Activated CD4-positive, alpha-beta T cell treated with anti-CD3 and anti-CD28 coated beads, Interleukin-2, amount 50 U/mL, for 1 hour (primary cell): ENCODE data around the gene PPIP5K1.
"Not testable (repeated sequence)": the region's sequence is repeated elsewhere in the genome, so short reads cannot be mapped to it uniquely, and the experiment has no call there.

Source experiments
- DNase-seq: peaks from one replicate; pipeline ENCODE4 v3.0.0-alpha.2; 2020

The PPIP5K1 gene

GRCh38 chr15:43589778-43590466 is at the start of gene PPIP5K1:
TSS of gene PPIP5K1 (minus strand) at chr15:43590208. CDS start at chr15:43584504, 5,704 bp downstream.
- not testable (repeated sequence) for DNase-seq

GRCh38 chr15:43638464-43639204 is 48.6 kb upstream of the PPIP5K1 start:
- DNase-seq: not testable (repeated sequence)

- DNase-seq: not testable (repeated sequence)
These were observed 36.9 kb upstream of the PPIP5K1 start for GRCh38 chr15:43626937-43627336.

GRCh38 chr15:43625106-43625505 is 35.1 kb upstream of the PPIP5K1 start:
- DNase-seq: no peak

- not testable (repeated sequence) for DNase-seq
These were observed 32.2 kb upstream of the PPIP5K1 start for GRCh38 chr15:43622068-43622799.

DNA sequence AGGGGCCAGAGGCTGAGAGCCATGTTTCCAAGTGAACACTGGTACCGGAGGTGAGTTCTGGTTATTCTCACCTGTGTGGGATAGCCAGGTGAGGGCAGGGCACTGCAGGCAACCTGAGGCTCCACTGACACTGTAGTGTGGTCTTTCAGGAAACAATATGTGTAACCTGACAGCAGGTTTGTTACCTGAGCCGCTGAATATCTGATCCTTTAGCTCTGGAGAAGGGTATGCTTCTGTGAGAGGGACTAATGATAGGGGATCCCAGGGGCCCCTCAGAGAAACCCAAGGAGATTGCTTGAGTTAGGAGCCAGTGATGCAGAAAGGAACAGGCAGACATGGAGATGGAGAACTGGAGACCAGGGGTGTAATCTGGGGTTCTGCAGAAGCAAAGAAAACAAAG is 28.7 kb upstream of the PPIP5K1 start, which contains the start of gene STRC:
Gene STRC, minus strand, starts transcription at position 101 of the 400 bp plus-strand sequence. Its CDS starts 78 bp downstream, at position 23.
- DNase-seq: not testable (repeated sequence)

GRCh38 chr15:43617750-43618149 is 27.7 kb upstream of the PPIP5K1 start:
- DNase-seq: not testable (repeated sequence)

- DNase-seq: not testable (repeated sequence)
These were observed 12.2 kb upstream of the PPIP5K1 start for GRCh38 chr15:43602233-43602632.

GRCh38 chr15:43600200-43600599 is 10.2 kb upstream of the PPIP5K1 start:
- DNase-seq: not testable (repeated sequence)

GRCh38 chr15:43599131-43599530 is 9.1 kb upstream of the PPIP5K1 start:
- DNase-seq: not testable (repeated sequence)

DNA sequence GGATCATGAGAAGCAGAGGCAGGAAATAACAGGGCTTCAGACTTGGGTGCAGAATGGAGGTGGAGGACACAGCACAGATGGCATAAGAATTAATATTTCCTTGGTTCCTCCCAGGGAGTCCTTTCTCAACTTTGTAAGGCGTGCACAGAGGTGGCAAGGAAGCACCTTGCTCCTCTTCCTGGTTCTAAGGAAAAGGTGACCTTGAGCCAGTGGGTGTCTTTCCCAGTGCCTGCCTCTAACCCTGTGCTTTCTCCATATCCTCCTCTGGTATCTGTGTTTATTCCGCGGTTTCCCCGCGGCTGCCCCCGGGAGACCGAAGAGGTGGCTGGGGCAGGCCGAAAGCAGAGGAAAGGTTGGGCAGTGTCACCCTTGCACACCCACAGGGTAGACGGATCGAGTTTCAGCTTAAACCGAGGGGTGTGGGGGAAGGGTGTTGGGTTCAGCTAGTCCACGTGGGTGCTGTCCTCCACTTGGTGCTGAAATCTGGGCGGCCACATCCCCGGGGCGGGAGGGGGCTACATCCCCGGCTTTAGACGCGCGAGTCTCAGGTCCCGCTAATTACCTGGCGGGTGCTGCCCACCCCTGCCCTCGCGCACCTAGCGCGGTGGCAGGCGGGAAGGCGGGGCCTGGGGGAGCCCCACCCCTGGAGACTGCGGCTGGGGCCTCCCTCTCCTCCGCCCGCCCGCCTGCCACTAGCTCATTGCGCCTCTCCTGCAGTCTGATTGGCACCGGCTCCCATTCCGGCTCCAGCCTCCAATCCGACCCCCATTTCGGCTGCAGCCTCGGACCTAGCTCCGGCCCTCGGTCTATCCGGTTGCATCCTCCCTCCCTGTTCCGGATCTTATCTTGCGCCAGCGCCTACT is 3.6 kb upstream of the PPIP5K1 start, which contains the start of gene CKMT1B:
Gene CKMT1B, plus strand, starts transcription at position 700 of the 863 bp plus-strand sequence. CDS start 192 bp downstream, outside the sequence.
- DNase-seq: not testable (repeated sequence)

DNA sequence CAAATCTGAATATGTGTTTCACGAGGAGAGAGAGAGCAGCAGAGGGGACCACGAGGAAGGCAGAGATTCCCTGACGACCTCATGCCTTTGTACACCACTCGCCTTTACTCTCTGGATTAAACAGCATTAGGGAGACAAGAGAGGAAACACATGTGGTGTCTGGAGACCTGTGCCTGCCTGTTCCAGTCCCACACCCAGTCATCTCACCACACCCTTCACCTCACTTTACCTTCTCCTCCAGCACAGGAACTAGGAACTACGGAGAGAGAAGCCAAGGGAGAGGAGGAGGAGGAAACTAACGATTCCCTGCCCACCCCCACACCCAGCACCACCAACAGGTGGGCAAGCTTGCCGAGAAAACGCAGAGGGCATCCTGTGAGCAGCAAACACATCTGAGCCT is 2.8 kb upstream of the PPIP5K1 start:
- not testable (repeated sequence) for DNase-seq

DNA sequence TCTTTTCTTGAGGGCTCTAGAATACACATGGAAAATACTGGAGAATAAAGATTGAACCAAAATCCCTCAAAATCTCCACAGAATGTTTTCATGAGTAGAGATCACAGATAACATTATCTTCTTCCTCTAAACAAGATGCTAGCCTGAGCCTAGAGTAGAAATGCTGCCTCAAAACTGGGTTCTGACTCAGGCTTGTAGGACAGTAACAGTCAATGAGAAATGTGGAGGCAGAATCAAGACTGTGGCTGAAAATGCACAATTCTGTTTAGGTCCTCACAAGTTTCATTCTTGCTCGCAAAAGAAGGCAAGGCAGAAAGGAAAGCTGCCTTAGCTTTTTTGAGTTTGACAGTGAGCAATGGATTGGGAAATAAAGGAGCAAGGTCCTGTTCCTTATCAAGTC is 15.4 kb downstream of the PPIP5K1 start:
- DNase-seq: not testable (repeated sequence)

- not testable (repeated sequence) for DNase-seq
These were observed 23.4 kb downstream of the PPIP5K1 start for GRCh38 chr15:43566615-43567014.

DNA sequence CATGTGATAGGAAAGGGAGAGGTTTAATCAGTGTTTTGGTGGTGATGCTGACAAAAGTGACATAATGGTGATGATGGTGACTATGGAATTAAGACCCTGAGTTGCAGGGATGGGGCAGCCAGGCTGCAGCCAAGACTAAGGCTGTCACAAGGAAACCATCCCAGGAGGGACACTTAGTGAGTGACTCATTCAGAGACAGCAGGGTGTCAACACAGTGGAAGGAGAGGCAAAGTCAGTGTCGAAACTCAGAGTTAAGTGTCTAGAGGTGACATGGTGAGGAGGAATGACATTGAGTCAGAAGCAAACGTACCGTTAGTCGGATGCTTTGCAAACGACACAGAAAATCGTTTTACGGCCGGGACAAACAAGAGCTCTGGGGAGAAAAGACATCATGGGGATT is 26.2 kb downstream of the PPIP5K1 start:
- not testable (repeated sequence) for DNase-seq

GRCh38 chr15:43562753-43563152 is 27.3 kb downstream of the PPIP5K1 start:
- DNase-seq: not testable (repeated sequence)

DNA sequence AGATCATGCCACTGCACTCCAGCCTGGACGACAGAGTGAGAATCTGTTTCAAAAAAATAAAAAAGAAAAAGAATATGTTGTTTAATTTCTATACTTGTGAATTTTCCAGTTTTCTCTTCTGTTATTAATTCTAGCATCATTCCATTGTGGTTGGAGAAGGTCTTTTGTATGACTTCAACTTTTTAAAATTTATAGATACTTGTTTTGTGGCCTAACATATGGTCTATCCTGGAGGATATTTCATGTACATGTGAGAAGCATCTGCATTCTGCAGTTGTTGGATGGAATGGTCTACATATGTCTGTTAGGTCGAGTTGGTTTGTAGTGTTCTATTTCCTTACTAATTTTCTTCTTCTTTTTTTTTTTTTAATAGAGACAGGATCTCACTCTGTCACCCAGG is 37.0 kb downstream of the PPIP5K1 start:
- no peak for DNase-seq

DNA sequence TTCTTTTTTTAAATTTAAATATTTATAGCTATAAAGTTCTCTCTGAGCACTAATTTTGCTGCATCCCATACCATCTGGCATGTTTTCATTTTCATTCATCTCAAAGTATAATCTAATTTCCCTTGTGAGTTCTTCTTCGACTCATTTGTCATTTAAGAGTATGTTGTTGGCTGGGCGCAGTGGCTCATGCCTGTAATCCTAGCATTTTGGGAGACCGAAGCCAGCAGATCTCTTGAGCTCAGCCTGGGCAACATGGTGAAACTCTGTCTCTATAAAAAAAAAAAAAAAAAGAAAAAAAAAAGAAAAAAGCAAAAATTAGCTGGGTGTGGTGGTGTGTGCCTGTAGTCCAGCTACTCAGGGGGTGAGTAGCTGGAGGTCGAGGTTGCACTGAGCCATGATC is 37.8 kb downstream of the PPIP5K1 start:
- DNase-seq: no peak

GRCh38 chr15:43550527-43551363 is 39.3 kb downstream of the PPIP5K1 start:
- no peak for DNase-seq

- DNase-seq: no peak
These were observed 42.5 kb downstream of the PPIP5K1 start for GRCh38 chr15:43547539-43547938.

GRCh38 chr15:43545426-43545825 is 44.6 kb downstream of the PPIP5K1 start:
- no peak for DNase-seq
